Neuronal stem cell (in vitro differentiated cells): ENCODE results near the gene MYO1E.

Source experiments
- DNase-seq: peaks from one replicate; pipeline ENCODE4 v3.0.0-alpha.2; 2013; ENCODE audit warnings: low spot score
- H2AFZ ChIP-seq: one replicate; pipeline ENCODE4 v1.6.1; 2013; ENCODE audit warnings: mild to moderate bottlenecking, low read length, inconsistent platforms
- H2AK5ac ChIP-seq: 2 replicates; pipeline ENCODE4 v1.6.1; 2013; ENCODE audit warnings: low read depth, mild to moderate bottlenecking, inconsistent platforms, low read length, moderate library complexity, mixed read lengths
- H2BK120ac ChIP-seq: 2 replicates; pipeline ENCODE4 v1.6.1; 2013; ENCODE audit warnings: low read depth, mild to moderate bottlenecking, inconsistent platforms, low read length, moderate library complexity, mixed read lengths
- H2BK12ac ChIP-seq: one replicate; pipeline ENCODE4 v1.6.1; 2013; ENCODE audit warnings: low read length, inconsistent platforms
- H2BK15ac ChIP-seq: 2 replicates; pipeline ENCODE4 v1.6.1; 2013; ENCODE audit warnings: mild to moderate bottlenecking, low read length, inconsistent platforms, mixed read lengths
- H2BK5ac ChIP-seq: one replicate; pipeline ENCODE4 v1.6.1; 2013; ENCODE audit warnings: inconsistent platforms, mild to moderate bottlenecking, low read length, moderate library complexity
- H3K14ac ChIP-seq: one replicate; pipeline ENCODE4 v1.6.1; 2013; ENCODE audit warnings: low read length, inconsistent platforms
- H3K18ac ChIP-seq: 2 replicates; pipeline ENCODE4 v1.6.1; 2013; ENCODE audit warnings: low read length, inconsistent platforms
- H3K23ac ChIP-seq: 2 replicates; pipeline ENCODE4 v1.6.1; 2013; ENCODE audit warnings: low read depth, mild to moderate bottlenecking, mixed read lengths, low read length, inconsistent platforms; ENCODE audit not compliant: poor library complexity
- H3K27ac ChIP-seq: replicated peaks from 3 replicates; pipeline ENCODE4 v1.5.1; 2013; ENCODE audit warnings: low read length, inconsistent platforms
- H3K27me3 ChIP-seq, 3 experiments: 2 replicates each; pipeline ENCODE4 v1.6.1; 2013; ENCODE audit warnings: low read length in 3 of 3, mild to moderate bottlenecking in 2 of 3, inconsistent platforms in 1 of 3, low read depth in 1 of 3, mixed read lengths in 1 of 3, moderate library complexity in 1 of 3; ENCODE audit not compliant: control insufficient read depth in 3 of 3, insufficient read depth in 3 of 3
- H3K36me3 ChIP-seq, 2 donors: replicated peaks in 1 of 2; 2 replicates each; pipeline ENCODE4 v1.6.1; 2013; ENCODE audit warnings: low read length in 2 of 2; ENCODE audit not compliant: control insufficient read depth in 2 of 2, insufficient read depth in 2 of 2
- H3K4ac ChIP-seq: 2 replicates; pipeline ENCODE4 v1.6.1; 2013; ENCODE audit warnings: inconsistent platforms, mild to moderate bottlenecking, low read length, moderate library complexity
- H3K4me1 ChIP-seq, 2 donors: 1 replicate in 1 of 2; 2 replicates in 1 of 2; pipeline ENCODE4 v1.6.1; 2013; ENCODE audit warnings: low read length in 2 of 2, low read depth in 1 of 2; ENCODE audit not compliant: control insufficient read depth in 2 of 2, insufficient read depth in 1 of 2
- H3K4me2 ChIP-seq: one replicate; pipeline ENCODE4 v1.6.1; 2013; ENCODE audit warnings: mild to moderate bottlenecking, low read length, inconsistent platforms; ENCODE audit not compliant: insufficient read depth, poor library complexity, severe bottlenecking
- H3K4me3 ChIP-seq, 2 donors: 2 replicates each; pipeline ENCODE4 v1.5.1; 2013; ENCODE audit warnings: low read length in 2 of 2, mild to moderate bottlenecking in 2 of 2, inconsistent platforms in 1 of 2, moderate library complexity in 1 of 2
- H3K79me1 ChIP-seq: one replicate; pipeline ENCODE4 v1.6.1; 2013; ENCODE audit warnings: low read depth, mild to moderate bottlenecking, inconsistent platforms, low read length, moderate library complexity
- H3K9ac ChIP-seq: one replicate; pipeline ENCODE4 v1.6.1; 2013; ENCODE audit warnings: mild to moderate bottlenecking, low read depth, low read length, inconsistent platforms; ENCODE audit not compliant: poor library complexity
- H3K9me3 ChIP-seq, 2 donors: replicated peaks in 1 of 2; 2 replicates each; pipeline versions ENCODE3 to v1.6.1; 2013; ENCODE audit warnings: low read length in 2 of 2, mild to moderate bottlenecking in 2 of 2, inconsistent platforms in 1 of 2, low read depth in 1 of 2, mixed read lengths in 1 of 2, moderate library complexity in 1 of 2; ENCODE audit not compliant: control insufficient read depth in 2 of 2, insufficient read depth in 1 of 2
- H4K8ac ChIP-seq: one replicate; pipeline ENCODE4 v1.6.1; 2013; ENCODE audit warnings: low read depth, mild to moderate bottlenecking, inconsistent platforms, low read length, moderate library complexity
- H4K91ac ChIP-seq: one replicate; pipeline ENCODE4 v1.6.1; 2013; ENCODE audit warnings: low read length, low read depth, mild to moderate bottlenecking, inconsistent platforms; ENCODE audit not compliant: poor library complexity
- WGBS, 2 donors: extraction: QIAGEN DNeasy Blood & Tissue Kit; methylation state at CpG; one replicate each; pipeline ENCODE4 v1.1.7; 2013; ENCODE audit warnings: missing lambda C conversion rate in 2 of 2, mixed read lengths in 1 of 2; ENCODE audit not compliant: insufficient read length in 2 of 2, insufficient replicate concordance in 1 of 2; ENCODE audit errors: extremely low coverage in 2 of 2; 5-methylcytosine and 5-hydroxymethylcytosine counted together

Gene MYO1E

GRCh38 chr15:59335207-59335786 lies 37.4 kb downstream of the MYO1E start:
- Histone ChIP-seq H3K14ac (no peak overlapping the region), H3K9me3 (no peaks in the 10 kb centered on the region), H3K27me3 (no peaks in the 10 kb centered on the region), H3K36me3 (no peaks in the 10 kb centered on the region), H2BK12ac (no peak overlapping the region), H3K4ac (no peak overlapping the region), H4K91ac (no peak overlapping the region), H2BK120ac (no peak overlapping the region), H3K9ac (no peak overlapping the region), H2AFZ (no peak overlapping the region), H3K4me1 (peaks cover 0 to 5% of the 10 kb centered on the region in 2 donors), H3K4me3 (no peak overlapping the region), H2BK15ac (no peak overlapping the region), H2AK5ac (no peak overlapping the region), H3K27ac (no peak overlapping the region), H3K23ac (no peak overlapping the region), H2BK5ac (no peak overlapping the region), H3K18ac (no peak overlapping the region), H4K8ac (no peak overlapping the region), H3K4me2 (no peak overlapping the region), H3K79me1 (no peaks in the 10 kb centered on the region)
- DNase-seq, result no peak
- WGBS, 2 donors, result no CpG with 5 or more reads among the region's 10 CpGs

DNA sequence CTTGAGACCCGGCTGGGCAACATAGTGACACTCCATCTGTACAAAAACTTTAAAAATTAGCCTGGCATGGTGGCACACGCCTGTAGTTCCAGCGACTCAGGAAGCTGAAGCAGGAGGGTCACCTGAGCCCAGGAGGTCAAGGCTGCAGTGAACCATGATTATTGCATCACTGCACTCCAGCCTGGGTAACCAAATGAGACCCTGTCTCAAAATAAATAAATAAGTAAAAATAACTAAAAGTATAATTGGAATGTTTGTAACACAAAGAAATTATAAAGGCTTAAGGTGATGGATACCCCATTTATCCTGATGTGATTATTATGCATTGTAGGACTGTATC lies 38.6 kb downstream of the MYO1E start:
- no peak overlapping the region for H3K4me2 ChIP-seq
- no peak overlapping the region for H3K9ac ChIP-seq
- DNase-seq, result no peak
- H3K79me1 ChIP-seq, result no peaks in the 10 kb centered on the region
- H3K27me3 ChIP-seq, result no peaks in the 10 kb centered on the region
- no peak overlapping the region for H4K8ac ChIP-seq
- H3K18ac ChIP-seq, result no peak overlapping the region
- H2BK120ac ChIP-seq, result no peak overlapping the region
- H2AFZ ChIP-seq, result no peak overlapping the region
- H2BK12ac ChIP-seq, result no peak overlapping the region
- no peak overlapping the region for H2AK5ac ChIP-seq
- no peak overlapping the region for H3K14ac ChIP-seq
- H3K9me3 ChIP-seq, result no peaks in the 10 kb centered on the region
- no peak overlapping the region for H4K91ac ChIP-seq
- H3K23ac ChIP-seq, result no peak overlapping the region
- H2BK15ac ChIP-seq, result no peak overlapping the region
- H3K4me3 ChIP-seq, result no peak overlapping the region
- H3K4me1 ChIP-seq, result no peaks in the 10 kb centered on the region
- H3K36me3 ChIP-seq, result no peaks in the 10 kb centered on the region
- no CpG with 5 or more reads among the region's 3 CpGs for WGBS, 2 donors
- H2BK5ac ChIP-seq, result no peak overlapping the region
- H3K4ac ChIP-seq, result no peak overlapping the region
- no peak overlapping the region for H3K27ac ChIP-seq

- H3K9me3 ChIP-seq, result no peaks in the 10 kb centered on the region
- H2BK15ac ChIP-seq, result no peak overlapping the region
- no peak overlapping the region for H3K4ac ChIP-seq
- H3K36me3 ChIP-seq, result no peaks in the 10 kb centered on the region
- no CpG with 5 or more reads among the region's 6 CpGs for WGBS, 2 donors
- no peaks in the 10 kb centered on the region for H3K4me1 ChIP-seq
- no peak overlapping the region for H4K91ac ChIP-seq
- DNase-seq, result no peak
- no peak overlapping the region for H3K23ac ChIP-seq
- H2BK12ac ChIP-seq, result no peak overlapping the region
- H3K14ac ChIP-seq, result no peak overlapping the region
- H2BK120ac ChIP-seq, result no peak overlapping the region
- H3K4me2 ChIP-seq, result no peak overlapping the region
- H3K27me3 ChIP-seq, result no peaks in the 10 kb centered on the region
- H3K27ac ChIP-seq, result no peak overlapping the region
- H4K8ac ChIP-seq, result no peak overlapping the region
- H2AFZ ChIP-seq, result no peak overlapping the region
- no peak overlapping the region for H2BK5ac ChIP-seq
- H3K18ac ChIP-seq, result no peak overlapping the region
- no peak overlapping the region for H2AK5ac ChIP-seq
- H3K4me3 ChIP-seq, result no peak overlapping the region
- no peak overlapping the region for H3K9ac ChIP-seq
- no peaks in the 10 kb centered on the region for H3K79me1 ChIP-seq
Observed at GRCh38 chr15:59333401-59334075, 39.1 kb downstream of the MYO1E start.

- H3K23ac ChIP-seq, result no peak overlapping the region
- no peaks in the 10 kb centered on the region for H3K36me3 ChIP-seq
- no peak overlapping the region for H3K4ac ChIP-seq
- no peak overlapping the region for H2BK5ac ChIP-seq
- H4K8ac ChIP-seq, result no peak overlapping the region
- WGBS, 2 donors, result no CpG with 5 or more reads among the region's 5 CpGs
- H2BK120ac ChIP-seq, result no peak overlapping the region
- no peaks in the 10 kb centered on the region for H3K9me3 ChIP-seq
- no peak overlapping the region for H2BK12ac ChIP-seq
- no peak for DNase-seq
- H4K91ac ChIP-seq, result no peak overlapping the region
- no peak overlapping the region for H2AK5ac ChIP-seq
- H3K27ac ChIP-seq, result no peak overlapping the region
- H3K4me3 ChIP-seq, result no peak overlapping the region
- no peak overlapping the region for H2BK15ac ChIP-seq
- H3K4me1 ChIP-seq, result no peaks in the 10 kb centered on the region
- no peaks in the 10 kb centered on the region for H3K79me1 ChIP-seq
- no peak overlapping the region for H3K9ac ChIP-seq
- H3K14ac ChIP-seq, result no peak overlapping the region
- no peak overlapping the region for H3K18ac ChIP-seq
- no peak overlapping the region for H3K4me2 ChIP-seq
- no peaks in the 10 kb centered on the region for H3K27me3 ChIP-seq
- H2AFZ ChIP-seq, result no peak overlapping the region
Observed at GRCh38 chr15:59332009-59332408, 40.7 kb downstream of the MYO1E start.
